ENCODE measurements around the gene SAMMSON. TPM values are rescaled to one million over a fixed set of nuclear protein-coding genes. Genes with fewer than 3 reads are reported as not detected.

Gene SAMMSON
- total RNA-seq, 1 experiment from 2014 or later, result not detected

DNA sequence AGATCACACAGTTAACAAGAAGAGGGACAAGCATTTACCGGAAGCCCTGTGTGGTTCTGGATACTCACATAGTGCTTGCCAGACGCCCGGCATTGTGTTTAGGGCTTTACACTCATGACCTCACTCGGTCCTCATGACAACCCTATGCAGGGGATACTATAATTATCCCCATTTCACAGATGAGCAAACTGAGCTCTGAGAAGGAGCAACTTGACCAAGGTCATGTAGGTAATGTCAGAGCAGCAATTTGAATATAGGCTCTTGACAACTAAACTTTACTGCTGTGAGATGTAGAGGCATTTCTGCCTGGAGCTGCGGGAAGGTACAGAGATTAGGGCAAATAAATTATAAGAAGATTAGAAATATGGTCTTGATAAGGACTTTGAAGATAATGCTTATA, 70.0 kb downstream of the SAMMSON start:
- Histone ChIP-seq H3K9me3 (ENCODE audit: low read depth, low read length, poor library complexity, severe bottlenecking) (no peaks in the 10 kb centered on the region), H3K4me3 (ENCODE audit: low read depth, low read length, poor library complexity, severe bottlenecking) (no peak overlapping the region), H3K4me1 (ENCODE audit: insufficient read depth, low read length, poor library complexity, severe bottlenecking) (no peaks in the 10 kb centered on the region), H3K36me3 (ENCODE audit: insufficient read depth, low read length, poor library complexity, severe bottlenecking) (no peaks in the 10 kb centered on the region), H3K27me3 (replicated peaks; ENCODE audit: insufficient read depth, low read depth, low read length, poor library complexity) (no peaks in the 10 kb centered on the region), H3K27ac (ENCODE audit: low read depth, low read length, poor library complexity, severe bottlenecking) (no peak overlapping the region)
- ChIA-PET POLR2A (ENCODE audit: low non-redundant PET) (no interaction called here), CTCF (no interaction called here)
- no TSS peak for BruUV-seq (replicated peaks)
- TF ChIP-seq EZH2 (IDR thresholded peaks at IDR 0.05; ENCODE audit: borderline replicate concordance, low read depth, low read length, poor library complexity, severe bottlenecking), result no peak
- no peak for TF ChIP-seq CTCF (conservative IDR thresholded peaks at IDR 0.05; ENCODE audit: low read depth, low read length)
- DNase-seq (ENCODE audit: low spot score), result no peak
- intact Hi-C loops (cut with micrococcal nuclease; ENCODE audit: unreplicated experiment), result no loop called here

DNA sequence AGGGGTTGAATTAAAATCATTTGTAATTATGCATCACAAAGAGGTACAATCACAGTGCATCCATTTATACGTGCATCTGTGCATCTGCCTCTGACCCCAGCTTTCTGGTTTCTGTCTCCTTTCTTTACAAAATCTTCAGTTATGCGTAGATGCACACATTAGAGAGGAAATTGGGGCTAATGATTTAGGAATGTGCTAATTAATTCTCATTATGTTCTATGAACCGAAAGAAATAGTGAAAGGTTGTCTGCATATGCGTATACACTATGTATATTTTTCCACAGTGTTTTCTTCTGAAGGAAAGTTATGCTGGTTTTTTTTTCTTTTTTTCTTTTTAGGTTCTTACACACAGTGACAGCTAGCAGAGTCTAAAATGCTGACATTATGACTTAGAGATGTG, 71.6 kb downstream of the SAMMSON start:
- intact Hi-C loops (cut with micrococcal nuclease; ENCODE audit: unreplicated experiment), result no loop called here

GRCh38 chr3:70072180-70072579, 72.6 kb downstream of the SAMMSON start:
- no peak overlapping the region for H3K4me3 ChIP-seq (ENCODE audit: low read depth, low read length, poor library complexity, severe bottlenecking)
- H3K36me3 ChIP-seq (ENCODE audit: insufficient read depth, low read length, poor library complexity, severe bottlenecking), result no peaks in the 10 kb centered on the region
- H3K9me3 ChIP-seq (ENCODE audit: low read depth, low read length, poor library complexity, severe bottlenecking), result no peaks in the 10 kb centered on the region
- no peaks in the 10 kb centered on the region for H3K27me3 ChIP-seq (replicated peaks; ENCODE audit: insufficient read depth, low read depth, low read length, poor library complexity)
- ChIA-PET POLR2A (ENCODE audit: low non-redundant PET) (no interaction called here), CTCF (no interaction called here)
- no peak for DNase-seq (ENCODE audit: low spot score)
- no peak for TF ChIP-seq EZH2 (IDR thresholded peaks at IDR 0.05; ENCODE audit: borderline replicate concordance, low read depth, low read length, poor library complexity, severe bottlenecking)
- TF ChIP-seq CTCF (conservative IDR thresholded peaks at IDR 0.05; ENCODE audit: low read depth, low read length), result no peak
- H3K27ac ChIP-seq (ENCODE audit: low read depth, low read length, poor library complexity, severe bottlenecking), result no peak overlapping the region
- intact Hi-C loops (cut with micrococcal nuclease; ENCODE audit: unreplicated experiment), result no loop called here
- H3K4me1 ChIP-seq (ENCODE audit: insufficient read depth, low read length, poor library complexity, severe bottlenecking), result no peaks in the 10 kb centered on the region
- no TSS peak for BruUV-seq (replicated peaks)

More for the DNA sequence above, 71.6 kb downstream of the SAMMSON start:
- Histone ChIP-seq H3K9me3 (ENCODE audit: low read depth, low read length, poor library complexity, severe bottlenecking) (no peaks in the 10 kb centered on the region), H3K4me1 (ENCODE audit: insufficient read depth, low read length, poor library complexity, severe bottlenecking) (no peaks in the 10 kb centered on the region), H3K36me3 (ENCODE audit: insufficient read depth, low read length, poor library complexity, severe bottlenecking) (no peaks in the 10 kb centered on the region), H3K27ac (ENCODE audit: low read depth, low read length, poor library complexity, severe bottlenecking) (no peak overlapping the region), H3K4me3 (ENCODE audit: low read depth, low read length, poor library complexity, severe bottlenecking) (no peak overlapping the region), H3K27me3 (replicated peaks; ENCODE audit: insufficient read depth, low read depth, low read length, poor library complexity) (no peaks in the 10 kb centered on the region)
- TF ChIP-seq CTCF (conservative IDR thresholded peaks at IDR 0.05; ENCODE audit: low read depth, low read length) (no peak), EZH2 (IDR thresholded peaks at IDR 0.05; ENCODE audit: borderline replicate concordance, low read depth, low read length, poor library complexity, severe bottlenecking) (no peak)
- ChIA-PET CTCF (no interaction called here), POLR2A (ENCODE audit: low non-redundant PET) (no interaction called here)
- no peak for DNase-seq (ENCODE audit: low spot score)
- BruUV-seq (replicated peaks), result no TSS peak

All from A673 (cell line).